MM.1S (cell line): ENCODE results near the gene CHID1.

Experiments
- CTCF ChIP-seq: fragments of 300-600 bp; sonication (generic); IDR thresholded peaks from 2 replicates; pipeline ENCODE4 v1.5.1; 2016; ENCODE audit warnings: antibody characterized with exemption, low read length, mixed read lengths
- EZH2 ChIP-seq: fragments of 300-600 bp; sonication (generic); optimal IDR thresholded peaks from 2 replicates; pipeline ENCODE3; 2017; ENCODE audit warnings: low read depth, mild to moderate bottlenecking, antibody characterized with exemption, low read length, mixed read lengths

GRCh38 chr11:824942-825341, 85.7 kb downstream of the CHID1 start:
- TF ChIP-seq CTCF (no peak), EZH2 (no peak)
